Endodermal cell (in vitro differentiated cells): ENCODE data around the gene PI4KA. TPM values are rescaled to one million over a fixed set of nuclear protein-coding genes. Genes with fewer than 3 reads are reported as not detected.

ENCODE experiments used
- DNase-seq: peaks from one replicate; pipeline ENCODE4 v3.0.0-alpha.2; 2017
- H3K27ac ChIP-seq: 2 replicates; pipeline ENCODE4 v1.5.1; 2013; ENCODE audit warnings: mild to moderate bottlenecking, low read depth, low read length, moderate library complexity
- H3K27me3 ChIP-seq: 2 replicates; pipeline ENCODE4 v1.6.1; 2013; ENCODE audit warnings: mild to moderate bottlenecking, low read length, moderate library complexity; ENCODE audit not compliant: insufficient read depth, control insufficient read depth, poor library complexity, severe bottlenecking
- H3K36me3 ChIP-seq: 2 replicates; pipeline ENCODE4 v1.7.0; 2013; ENCODE audit warnings: mild to moderate bottlenecking, low read length, moderate library complexity; ENCODE audit not compliant: control insufficient read depth, insufficient read depth
- H3K4me1 ChIP-seq: one replicate; pipeline ENCODE4 v1.7.0; 2013; ENCODE audit warnings: low read length; ENCODE audit not compliant: control insufficient read depth, insufficient read depth
- H3K4me3 ChIP-seq: 2 replicates; pipeline ENCODE4 v1.5.1; 2013; ENCODE audit warnings: mild to moderate bottlenecking, low read length, moderate library complexity
- H3K9ac ChIP-seq: 2 replicates; pipeline ENCODE4 v1.6.1; 2013; ENCODE audit warnings: mild to moderate bottlenecking, low read length, moderate library complexity; ENCODE audit not compliant: poor library complexity, severe bottlenecking; ENCODE audit errors: extremely low read depth
- H3K9me3 ChIP-seq: 2 replicates; pipeline ENCODE4 v1.6.1; 2013; ENCODE audit warnings: mild to moderate bottlenecking, low read length, moderate library complexity; ENCODE audit not compliant: control insufficient read depth
- H3K27ac Mint-ChIP-seq: 2 replicates; pipeline ENCODE4 v1.8.0; 2020; ENCODE audit warnings: mixed read lengths
- H3K27me3 Mint-ChIP-seq: 2 replicates; pipeline ENCODE4 v1.8.0; 2021; ENCODE audit warnings: mild to moderate bottlenecking, mixed read lengths; ENCODE audit not compliant: insufficient read depth
- H3K36me3 Mint-ChIP-seq: 2 replicates; pipeline ENCODE4 v1.8.0; 2020; ENCODE audit warnings: low read depth, mixed read lengths
- H3K4me1 Mint-ChIP-seq: 2 replicates; pipeline ENCODE4 v1.8.0; 2020; ENCODE audit warnings: mixed read lengths
- H3K4me3 Mint-ChIP-seq: 2 replicates; pipeline ENCODE4 v1.8.0; 2020; ENCODE audit warnings: mild to moderate bottlenecking, moderate library complexity, mixed read lengths
- H3K9me3 Mint-ChIP-seq: 2 replicates; pipeline ENCODE4 v1.8.0; 2020; ENCODE audit warnings: mild to moderate bottlenecking, mixed read lengths
- WGBS, 2 experiments: methylation state at CpG; one replicate each; pipeline versions ENCODE4 v1.1.5 to v1.1.7; 2013; ENCODE audit warnings: missing lambda C conversion rate in 2 of 2, mixed read lengths in 1 of 2; ENCODE audit not compliant: insufficient coverage in 1 of 2, insufficient read length in 1 of 2; 5-methylcytosine and 5-hydroxymethylcytosine counted together
- total RNA-seq, 2 donors: library from RNA; stranded (reverse); fragmentation: NEBNext Ultra II Directional in 1 of 2; extraction: Animal tissue kit (Norgen Biotek cat#: 25700) in 1 of 2; gene quantifications; 2 replicates in 1 of 2; 3 replicates in 1 of 2; pipeline ENCODE4 v1.2.1, GENCODE V29; 2021
- TF ChIP-seq, protein P1 (sequence below): fragments of 200-600 bp; sonication (generic); conservative IDR thresholded peaks from 2 replicates; pipeline ENCODE4 v1.5.0; 2021; ENCODE audit warnings: antibody characterized with exemption, mild to moderate bottlenecking

Gene PI4KA
- total RNA-seq, 2 donors from 2014 or later = 49.0 to 62.0 TPM

GRCh38 chr22:20782596-20783299 is 75.9 kb downstream of the PI4KA start:
- Mint-ChIP-seq H3K9me3 (no peaks in the 10 kb centered on the region), H3K36me3 (peaks cover 4% of the 10 kb centered on the region), H3K27ac (no peak overlapping the region), H3K4me1 (peaks cover 18% of the 10 kb centered on the region), H3K27me3 (no peaks in the 10 kb centered on the region), H3K4me3 (no peak overlapping the region)
- H3K4me3 ChIP-seq = no peak overlapping the region
- 98 to 100% methylated on average over 1 to 4 of the region's 4 CpGs for WGBS, 2 experiments
- H3K36me3 ChIP-seq = peaks cover 2% of the 10 kb centered on the region
- no peak overlapping the region for H3K9ac ChIP-seq
- no peak overlapping the region for H3K27ac ChIP-seq
- no peaks in the 10 kb centered on the region for H3K27me3 ChIP-seq
- no peaks in the 10 kb centered on the region for H3K9me3 ChIP-seq
- no peak for DNase-seq
- TF ChIP-seq, protein P1, sequence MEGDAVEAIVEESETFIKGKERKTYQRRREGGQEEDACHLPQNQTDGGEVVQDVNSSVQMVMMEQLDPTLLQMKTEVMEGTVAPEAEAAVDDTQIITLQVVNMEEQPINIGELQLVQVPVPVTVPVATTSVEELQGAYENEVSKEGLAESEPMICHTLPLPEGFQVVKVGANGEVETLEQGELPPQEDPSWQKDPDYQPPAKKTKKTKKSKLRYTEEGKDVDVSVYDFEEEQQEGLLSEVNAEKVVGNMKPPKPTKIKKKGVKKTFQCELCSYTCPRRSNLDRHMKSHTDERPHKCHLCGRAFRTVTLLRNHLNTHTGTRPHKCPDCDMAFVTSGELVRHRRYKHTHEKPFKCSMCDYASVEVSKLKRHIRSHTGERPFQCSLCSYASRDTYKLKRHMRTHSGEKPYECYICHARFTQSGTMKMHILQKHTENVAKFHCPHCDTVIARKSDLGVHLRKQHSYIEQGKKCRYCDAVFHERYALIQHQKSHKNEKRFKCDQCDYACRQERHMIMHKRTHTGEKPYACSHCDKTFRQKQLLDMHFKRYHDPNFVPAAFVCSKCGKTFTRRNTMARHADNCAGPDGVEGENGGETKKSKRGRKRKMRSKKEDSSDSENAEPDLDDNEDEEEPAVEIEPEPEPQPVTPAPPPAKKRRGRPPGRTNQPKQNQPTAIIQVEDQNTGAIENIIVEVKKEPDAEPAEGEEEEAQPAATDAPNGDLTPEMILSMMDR = no peak
- peaks cover 2% of the 10 kb centered on the region for H3K4me1 ChIP-seq

- H3K27ac Mint-ChIP-seq = no peak overlapping the region
- TF ChIP-seq, protein P1 = no peak
Measured at GRCh38 chr22:20782083-20782482, 76.5 kb downstream of the PI4KA start.

GRCh38 chr22:20781272-20781990 is 77.2 kb downstream of the PI4KA start:
- Histone ChIP-seq H3K4me1 (peaks cover 5% of the 10 kb centered on the region), H3K4me3 (no peak overlapping the region), H3K9ac (no peak overlapping the region), H3K9me3 (no peaks in the 10 kb centered on the region), H3K36me3 (no peaks in the 10 kb centered on the region), H3K27me3 (no peaks in the 10 kb centered on the region), H3K27ac (no peak overlapping the region)
- Mint-ChIP-seq H3K36me3 (peaks cover 3% of the 10 kb centered on the region), H3K9me3 (no peaks in the 10 kb centered on the region), H3K4me1 (peaks cover 29% of the 10 kb centered on the region), H3K4me3 (no peak overlapping the region), H3K27ac (no peak overlapping the region), H3K27me3 (no peaks in the 10 kb centered on the region)
- TF ChIP-seq, protein P1 = no peak
- no peak for DNase-seq
- WGBS, 2 experiments = 76 to 94% methylated on average over 3 to 11 of the region's 11 CpGs

More at GRCh38 chr22:20782083-20782482, 76.5 kb downstream of the PI4KA start:
- Mint-ChIP-seq H3K36me3 (peaks cover 3% of the 10 kb centered on the region), H3K4me1 (peaks cover 24% of the 10 kb centered on the region), H3K4me3 (no peak overlapping the region), H3K27me3 (no peaks in the 10 kb centered on the region), H3K9me3 (no peaks in the 10 kb centered on the region)
- no peaks in the 10 kb centered on the region for H3K9me3 ChIP-seq
- H3K27ac ChIP-seq = no peak overlapping the region
- peaks cover 5% of the 10 kb centered on the region for H3K4me1 ChIP-seq
- WGBS, 2 experiments = 87 to 95% methylated on average over 3 to 4 of the region's 4 CpGs
- H3K9ac ChIP-seq = no peak overlapping the region
- no peaks in the 10 kb centered on the region for H3K36me3 ChIP-seq
- DNase-seq = no peak
- H3K27me3 ChIP-seq = no peaks in the 10 kb centered on the region
- H3K4me3 ChIP-seq = no peak overlapping the region
